T-cell (primary cell): ENCODE data around the gene HS3ST6. TPM values are rescaled to one million over a fixed set of nuclear protein-coding genes. Genes with fewer than 3 reads are reported as not detected.

Source experiments
- ATAC-seq, 4 experiments: fragments of 200-7000 bp in 3 of 4; fragments of 150-1000 bp in 1 of 4; cut with Tn5 transposase; replicated peaks in 1 of 4; 1 replicate in 3 of 4; 2 replicates in 1 of 4; pipeline ENCODE4 v1.10.0; 2021; ENCODE audit warnings: moderate library complexity in 3 of 4, mild to moderate bottlenecking in 2 of 4, moderate number of reproducible peaks in 1 of 4
- CTCF ChIA-PET, 2 donors: fragments of 300-600 bp; sonication (Branson Sonifier 250); formaldehyde crosslinking; loops; one replicate each; lab custom pipeline; 2022; ENCODE audit warnings: antibody characterized with exemption in 2 of 2; lab: Charles Lee
- POLR2A ChIA-PET, 2 donors: fragments of 300-600 bp; sonication (Branson Sonifier 250); formaldehyde crosslinking; loops; one replicate each; lab custom pipeline; 2022; ENCODE audit warnings: antibody characterized with exemption in 2 of 2; lab: Charles Lee
- DNase-seq, 35 experiments: peaks; one replicate each; pipeline versions ENCODE4 v3.0.0 to v3.0.0-alpha.2; 2013 to 2023
- H3K27ac ChIP-seq: one replicate; pipeline ENCODE4 v1.5.1; 2013; ENCODE audit warnings: low read length
- H3K27me3 ChIP-seq, 2 experiments: replicated peaks in 1 of 2; 1 replicate in 1 of 2; 2 replicates in 1 of 2; pipeline versions ENCODE4 v1.6.1 to v1.7.0; 2013; ENCODE audit warnings: low read length in 1 of 2, mixed read lengths in 1 of 2; ENCODE audit not compliant: control insufficient read depth in 2 of 2, insufficient read depth in 2 of 2; ENCODE audit errors: extremely low read depth in 1 of 2
- H3K36me3 ChIP-seq, 2 donors: 1 replicate in 1 of 2; 2 replicates in 1 of 2; pipeline versions ENCODE4 v1.6.1 to v1.7.0; 2013; ENCODE audit warnings: low read length in 1 of 2; ENCODE audit not compliant: control insufficient read depth in 2 of 2, insufficient read depth in 1 of 2; ENCODE audit errors: extremely low read depth in 1 of 2
- H3K4me1 ChIP-seq, 2 experiments: 1 replicate in 1 of 2; 2 replicates in 1 of 2; pipeline versions ENCODE4 v1.6.1 to v1.7.0; 2013; ENCODE audit warnings: low read length in 2 of 2, mixed read lengths in 1 of 2; ENCODE audit not compliant: insufficient read depth in 2 of 2, control insufficient read depth in 1 of 2; ENCODE audit errors: extremely low read depth in 1 of 2
- H3K4me3 ChIP-seq, 2 donors: 1 replicate in 1 of 2; 2 replicates in 1 of 2; pipeline versions ENCODE4 v1.5.1 to v1.7.0; 2013; ENCODE audit warnings: mild to moderate bottlenecking in 2 of 2, low read length in 1 of 2, moderate library complexity in 1 of 2; ENCODE audit not compliant: control insufficient read depth in 1 of 2; ENCODE audit errors: extremely low read depth in 1 of 2
- H3K9me3 ChIP-seq: 2 replicates; pipeline ENCODE4 v1.7.0; 2013
- H3K27ac Mint-ChIP-seq, 2 donors: one replicate each; pipeline ENCODE4 v1.8.0; 2020 to 2021; ENCODE audit warnings: mild to moderate bottlenecking in 2 of 2, mixed read lengths in 2 of 2
- H3K27me3 Mint-ChIP-seq, 2 donors: one replicate each; pipeline ENCODE4 v1.8.0; 2021 to 2022; ENCODE audit warnings: mixed read lengths in 2 of 2
- H3K36me3 Mint-ChIP-seq: one replicate; pipeline ENCODE4 v1.8.0; 2021; ENCODE audit warnings: mixed read lengths
- H3K4me1 Mint-ChIP-seq, 3 donors: one replicate each; pipeline ENCODE4 v1.8.0; 2020 to 2022; ENCODE audit warnings: mixed read lengths in 3 of 3, mild to moderate bottlenecking in 1 of 3
- H3K4me3 Mint-ChIP-seq, 3 donors: one replicate each; pipeline ENCODE4 v1.8.0; 2020 to 2022; ENCODE audit warnings: mild to moderate bottlenecking in 3 of 3, mixed read lengths in 3 of 3, moderate library complexity in 3 of 3
- H3K9me3 Mint-ChIP-seq, 3 donors: one replicate each; pipeline ENCODE4 v1.8.0; 2020 to 2022; ENCODE audit warnings: mixed read lengths in 3 of 3
- WGBS: methylation state at CpG from one replicate; pipeline ENCODE4 v1.1.5; 2013; ENCODE audit warnings: missing lambda C conversion rate; ENCODE audit not compliant: insufficient coverage; 5-methylcytosine and 5-hydroxymethylcytosine counted together
- total RNA-seq, 35 experiments: library from RNA in 6 of 35; stranded (reverse) in 6 of 35; fragments of 120-200 nt in 1 of 35; gene quantifications; one replicate each; pipeline versions ENCODE4 v1.2.1 to v1.2.4 and lab custom pipeline; 2013 to 2026

Gene HS3ST6
- total RNA-seq, 5 donors from 2014 or later (not counting 1 experiment from before 2014, with no cell fraction given): not detected

DNA sequence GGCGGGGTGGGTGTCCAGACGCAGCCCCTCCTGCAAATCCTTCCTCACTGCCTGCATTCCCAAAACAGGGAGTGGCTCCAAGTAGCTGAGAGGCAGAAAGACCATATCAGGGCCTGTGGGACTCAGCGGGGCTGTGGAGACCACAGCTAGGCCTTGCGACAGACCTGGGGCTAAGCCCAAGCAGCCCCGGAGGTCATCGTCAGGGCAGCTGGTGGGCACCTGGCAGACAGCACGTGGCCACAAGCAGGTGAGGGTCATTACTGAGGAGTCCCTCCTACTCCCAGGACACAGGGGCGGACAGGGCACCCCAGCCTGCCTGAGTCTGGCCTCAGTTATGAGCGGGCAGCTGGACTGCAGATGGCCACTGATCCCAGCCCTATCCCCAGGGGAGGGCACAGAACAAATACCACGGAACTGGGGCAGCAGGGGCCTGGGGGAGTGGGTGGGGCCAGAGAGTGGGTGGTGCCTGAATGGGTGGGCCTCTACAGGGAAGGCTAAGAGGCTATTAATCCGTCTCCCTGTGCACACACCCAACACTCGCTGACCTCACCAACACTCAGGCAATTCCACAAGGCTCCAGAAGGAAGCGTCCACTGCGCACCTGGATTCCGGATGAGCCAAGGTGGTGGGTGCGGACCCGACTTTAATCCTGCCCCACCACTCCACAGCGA, 8.5 kb downstream of the HS3ST6 start:
- Histone ChIP-seq H3K4me3 (no peak overlapping the region), H3K27me3 (peaks cover 0 to 59% of the 10 kb centered on the region in 2 experiments), H3K4me1 (no peaks in the 10 kb centered on the region), H3K9me3 (no peaks in the 10 kb centered on the region), H3K36me3 (no peaks in the 10 kb centered on the region), H3K27ac (no peak overlapping the region)
- POLR2A ChIA-PET: no interaction called here
- Mint-ChIP-seq H3K36me3 (no peaks in the 10 kb centered on the region), H3K4me1 (no peaks in the 10 kb centered on the region), H3K27me3 (peaks cover 5 to 24% of the 10 kb centered on the region in 2 donors), H3K9me3 (no peaks in the 10 kb centered on the region), H3K27ac (no peak overlapping the region), H3K4me3 (no peak overlapping the region)
- CTCF ChIA-PET: no interaction called here
- DNase-seq (no peak), ATAC-seq (no peak)
- 87% methylated on average over 12 of the region's 18 CpGs for WGBS

DNA sequence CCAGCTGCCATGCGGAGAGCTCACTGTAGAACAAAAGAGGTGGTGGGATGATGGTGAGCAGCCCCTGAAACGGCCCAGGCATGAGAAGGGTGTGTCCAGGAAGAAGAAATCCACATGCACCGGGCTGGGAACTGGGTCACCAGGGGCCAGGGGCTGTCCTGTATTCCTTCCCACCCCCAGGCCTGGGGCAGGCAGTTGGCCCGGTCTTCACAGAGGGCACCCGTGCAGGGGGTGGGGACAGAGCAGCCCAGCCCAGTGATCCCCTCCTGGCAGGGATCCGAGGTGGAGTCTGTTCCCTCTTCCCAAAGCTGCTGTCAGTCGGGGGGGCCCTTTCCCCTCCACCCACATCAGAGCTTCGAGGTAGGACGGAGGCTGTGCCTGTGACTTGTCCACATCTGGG, 9.2 kb downstream of the HS3ST6 start:
- Histone ChIP-seq H3K4me1 (no peaks in the 10 kb centered on the region), H3K9me3 (no peaks in the 10 kb centered on the region), H3K36me3 (no peaks in the 10 kb centered on the region), H3K27ac (no peak overlapping the region), H3K27me3 (peaks cover 0 to 57% of the 10 kb centered on the region in 2 experiments), H3K4me3 (no peak overlapping the region)
- ChIA-PET CTCF (interaction anchor here in 1 of 2 donors (0.6 kb wide), 1 partner anchor 600 kb away, joined by 3 read pairs; no protein-coding TSS in a partner anchor), POLR2A (no interaction called here)
- Mint-ChIP-seq H3K27me3 (peaks cover 5 to 21% of the 10 kb centered on the region in 2 donors), H3K27ac (peak overlapping the region in 1 of 2 donors; percentile 49), H3K4me1 (no peaks in the 10 kb centered on the region), H3K9me3 (no peaks in the 10 kb centered on the region), H3K4me3 (no peak overlapping the region), H3K36me3 (no peaks in the 10 kb centered on the region)
- no peak for DNase-seq
- WGBS: 71% methylated on average over 2 of the region's 9 CpGs
- no peak for ATAC-seq

- no peak overlapping the region for H3K4me3 Mint-ChIP-seq
- no peak for ATAC-seq
- Histone ChIP-seq H3K27me3 (peaks cover 0 to 53% of the 10 kb centered on the region in 2 experiments), H3K4me3 (no peak overlapping the region), H3K36me3 (no peaks in the 10 kb centered on the region), H3K4me1 (no peaks in the 10 kb centered on the region), H3K9me3 (no peaks in the 10 kb centered on the region), H3K27ac (no peak overlapping the region)
- H3K4me1 Mint-ChIP-seq: no peaks in the 10 kb centered on the region
- ChIA-PET POLR2A (no interaction called here), CTCF (interaction anchor here in 1 of 2 donors (0.6 kb wide), 1 partner anchor 600 kb away, joined by 3 read pairs; no protein-coding TSS in a partner anchor)
- no peaks in the 10 kb centered on the region for H3K36me3 Mint-ChIP-seq
- H3K27me3 Mint-ChIP-seq: peaks cover 5 to 21% of the 10 kb centered on the region in 2 donors
- no peak for DNase-seq
- 48% methylated on average over 11 of the region's 17 CpGs for WGBS
- H3K9me3 Mint-ChIP-seq: no peaks in the 10 kb centered on the region
- no peak overlapping the region for H3K27ac Mint-ChIP-seq
These were observed 10.0 kb downstream of the HS3ST6 start for GRCh38 chr16:1908184-1908583.

GRCh38 chr16:1907226-1907860, 10.9 kb downstream of the HS3ST6 start:
- POLR2A ChIA-PET: no interaction called here
- no peak for DNase-seq
- Mint-ChIP-seq H3K27ac (no peak overlapping the region), H3K36me3 (no peaks in the 10 kb centered on the region), H3K9me3 (no peaks in the 10 kb centered on the region), H3K27me3 (peaks cover 5 to 17% of the 10 kb centered on the region in 2 donors), H3K4me1 (no peaks in the 10 kb centered on the region), H3K4me3 (no peak overlapping the region)
- 68% methylated on average over 6 of the region's 17 CpGs for WGBS
- no peak overlapping the region for H3K4me3 ChIP-seq
- no peaks in the 10 kb centered on the region for H3K4me1 ChIP-seq
- H3K9me3 ChIP-seq: no peaks in the 10 kb centered on the region
- no peak for ATAC-seq
- CTCF ChIA-PET: interaction anchor here in 1 of 2 donors (0.6 kb wide), 1 partner anchor 21 kb away, joined by 5 read pairs; no protein-coding TSS in a partner anchor
- H3K27me3 ChIP-seq: peaks cover 0 to 60% of the 10 kb centered on the region in 2 experiments
- no peak overlapping the region for H3K27ac ChIP-seq
- no peaks in the 10 kb centered on the region for H3K36me3 ChIP-seq

- Mint-ChIP-seq H3K27ac (no peak overlapping the region), H3K4me3 (no peak overlapping the region)
- CTCF ChIA-PET: interaction anchor here in 1 of 2 donors (0.6 kb wide), 1 partner anchor 21 kb away, joined by 5 read pairs; no protein-coding TSS in a partner anchor
These were observed 11.4 kb downstream of the HS3ST6 start for GRCh38 chr16:1906846-1907165.

DNA sequence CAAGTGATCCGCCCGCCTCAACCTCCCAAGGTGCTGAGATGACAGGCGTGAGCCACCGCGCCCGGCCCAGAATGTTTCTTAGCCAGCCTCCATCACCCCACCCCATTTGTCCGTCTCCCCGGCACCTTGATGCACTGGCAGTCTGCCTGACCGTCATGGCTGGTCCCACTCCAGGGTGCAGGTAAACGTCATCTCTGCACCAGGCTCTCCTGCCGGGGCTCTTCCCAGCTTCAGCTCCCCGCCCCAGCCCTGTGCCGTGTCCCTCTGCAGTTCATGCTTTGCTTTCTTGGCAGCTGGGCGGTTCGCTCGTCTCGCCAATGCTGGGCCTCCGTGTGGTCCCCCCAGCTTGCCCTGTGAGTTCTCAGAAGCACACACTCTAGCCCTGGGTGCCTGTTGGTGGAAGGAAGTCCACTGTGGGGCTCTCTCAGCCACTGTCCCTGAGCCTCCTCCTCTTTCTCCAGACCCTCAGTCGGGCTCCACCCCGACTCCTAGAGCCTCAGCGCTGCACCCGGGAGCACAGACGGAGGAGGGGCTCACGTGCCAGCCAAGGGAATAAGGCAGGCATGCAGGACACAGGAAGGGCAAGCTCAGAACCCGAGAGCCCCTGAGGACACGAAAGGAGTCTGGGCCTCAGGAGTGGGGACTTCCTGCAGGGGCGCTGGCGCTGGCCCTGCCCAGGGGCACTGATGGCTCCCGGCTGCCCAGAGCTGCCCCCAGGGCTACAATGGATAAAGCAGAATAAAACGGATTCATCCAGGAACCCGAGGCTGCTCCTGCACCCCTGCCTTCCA, 12.0 kb downstream of the HS3ST6 start:
- Mint-ChIP-seq H3K9me3 (no peaks in the 10 kb centered on the region), H3K27ac (no peak overlapping the region), H3K4me3 (no peak overlapping the region), H3K4me1 (no peaks in the 10 kb centered on the region), H3K27me3 (peaks cover 5 to 16% of the 10 kb centered on the region in 2 donors), H3K36me3 (no peaks in the 10 kb centered on the region)
- H3K9me3 ChIP-seq: no peaks in the 10 kb centered on the region
- H3K27ac ChIP-seq: no peak overlapping the region
- peaks cover 0 to 60% of the 10 kb centered on the region in 2 experiments for H3K27me3 ChIP-seq
- no peaks in the 10 kb centered on the region for H3K4me1 ChIP-seq
- POLR2A ChIA-PET: no interaction called here
- CTCF ChIA-PET: no interaction called here
- WGBS: 62% methylated on average over 30 of the region's 31 CpGs
- H3K36me3 ChIP-seq: no peaks in the 10 kb centered on the region
- DNase-seq: no peak
- no peak overlapping the region for H3K4me3 ChIP-seq
- no peak for ATAC-seq

More at GRCh38 chr16:1906846-1907165, 11.4 kb downstream of the HS3ST6 start:
- WGBS: 77% methylated on average over 5 of the region's 5 CpGs
- Mint-ChIP-seq H3K36me3 (no peaks in the 10 kb centered on the region), H3K9me3 (no peaks in the 10 kb centered on the region), H3K27me3 (peaks cover 5 to 16% of the 10 kb centered on the region in 2 donors), H3K4me1 (no peaks in the 10 kb centered on the region)
- no peak overlapping the region for H3K4me3 ChIP-seq
- H3K4me1 ChIP-seq: no peaks in the 10 kb centered on the region
- H3K27ac ChIP-seq: no peak overlapping the region
- no peaks in the 10 kb centered on the region for H3K36me3 ChIP-seq
- ATAC-seq (no peak), DNase-seq (no peak)
- peaks cover 0 to 60% of the 10 kb centered on the region in 2 experiments for H3K27me3 ChIP-seq
- no peaks in the 10 kb centered on the region for H3K9me3 ChIP-seq
- POLR2A ChIA-PET: no interaction called here
